ENCODE data around the gene TBX18.

TBX18 gene

GRCh38 chr6:84764332-84765049, at the start of gene TBX18:
TBX18 (minus strand) TSS chr6:84764598; CDS start chr6:84764181, 417 bp downstream.
- no peak for DNase-seq

- DNase-seq = no peak
Observed at GRCh38 chr6:84811351-84811750, 47.0 kb upstream of the TBX18 start.

GRCh38 chr6:84809455-84809854, 45.1 kb upstream of the TBX18 start:
- DNase-seq = no peak

GRCh38 chr6:84808491-84809061, 44.2 kb upstream of the TBX18 start:
- no peak for DNase-seq

GRCh38 chr6:84805145-84805544, 40.7 kb upstream of the TBX18 start:
- DNase-seq = no peak

GRCh38 chr6:84804720-84805119, 40.3 kb upstream of the TBX18 start:
- DNase-seq = no peak

GRCh38 chr6:84801250-84801649, 36.9 kb upstream of the TBX18 start:
- DNase-seq = no peak

- no peak for DNase-seq
Observed at GRCh38 chr6:84798257-84798656, 33.9 kb upstream of the TBX18 start.

- no peak for DNase-seq
Observed at GRCh38 chr6:84796343-84796742, 31.9 kb upstream of the TBX18 start.

- DNase-seq = no peak
Observed at GRCh38 chr6:84791927-84792326, 27.5 kb upstream of the TBX18 start.

- no peak for DNase-seq
Observed at GRCh38 chr6:84791233-84791632, 26.8 kb upstream of the TBX18 start.

GRCh38 chr6:84789170-84789569, 24.8 kb upstream of the TBX18 start:
- DNase-seq = no peak

GRCh38 chr6:84788689-84789088, 24.3 kb upstream of the TBX18 start:
- no peak for DNase-seq

GRCh38 chr6:84785671-84786070, 21.3 kb upstream of the TBX18 start:
- DNase-seq = no peak

- no peak for DNase-seq
Observed at GRCh38 chr6:84779917-84780316, 15.5 kb upstream of the TBX18 start.

GRCh38 chr6:84779380-84779779, 15.0 kb upstream of the TBX18 start:
- no peak for DNase-seq

- no peak for DNase-seq
Observed at GRCh38 chr6:84777888-84778287, 13.5 kb upstream of the TBX18 start.

GRCh38 chr6:84776392-84776791, 12.0 kb upstream of the TBX18 start:
- DNase-seq = no peak

- no peak for DNase-seq
Observed at GRCh38 chr6:84775751-84776150, 11.4 kb upstream of the TBX18 start.

GRCh38 chr6:84774985-84775284, 10.5 kb upstream of the TBX18 start:
- DNase-seq = no peak

- DNase-seq = no peak
Observed at GRCh38 chr6:84774157-84774984, 10.0 kb upstream of the TBX18 start.

- DNase-seq = no peak
Observed at GRCh38 chr6:84773431-84774156, 9.2 kb upstream of the TBX18 start.

- DNase-seq = no peak
Observed at GRCh38 chr6:84773133-84773430, 8.7 kb upstream of the TBX18 start.
